Measurements from ENCODE around the gene ZBTB8A.
"Not testable (repeated sequence)": the region's sequence is repeated elsewhere in the genome, so short reads cannot be mapped to it uniquely, and the experiment has no call there.

The ZBTB8A gene

GRCh38 chr1:32549616-32550015, 10.4 kb downstream of the ZBTB8A start:
- no peak for DNase-seq (ENCODE audit: low read depth)
- no peak overlapping the region for H3K4me3 ChIP-seq (ENCODE audit: low read depth, low read length)
- TF ChIP-seq CTCF (conservative IDR thresholded peaks at IDR 0.05; ENCODE audit: low read depth, low read length) = no peak

- H3K4me3 ChIP-seq (ENCODE audit: low read depth, low read length) = no peak overlapping the region
- no peak for TF ChIP-seq CTCF (conservative IDR thresholded peaks at IDR 0.05; ENCODE audit: low read depth, low read length)
- no peak for DNase-seq (ENCODE audit: low read depth)
Measured at GRCh38 chr1:32554288-32554687, 15.1 kb downstream of the ZBTB8A start.

- not testable (repeated sequence) for H3K4me3 ChIP-seq (ENCODE audit: low read depth, low read length); DNase-seq (ENCODE audit: low read depth)
Measured at GRCh38 chr1:32557035-32557434, 17.8 kb downstream of the ZBTB8A start.

GRCh38 chr1:32557812-32558211, 18.6 kb downstream of the ZBTB8A start:
- no peak for TF ChIP-seq CTCF (conservative IDR thresholded peaks at IDR 0.05; ENCODE audit: low read depth, low read length)
- no peak overlapping the region for H3K4me3 ChIP-seq (ENCODE audit: low read depth, low read length)
- no peak for DNase-seq (ENCODE audit: low read depth)

GRCh38 chr1:32568929-32569328, 29.7 kb downstream of the ZBTB8A start:
- H3K4me3 ChIP-seq (ENCODE audit: low read depth, low read length) = no peak overlapping the region
- no peak for DNase-seq (ENCODE audit: low read depth)
- no peak for TF ChIP-seq CTCF (conservative IDR thresholded peaks at IDR 0.05; ENCODE audit: low read depth, low read length)

- no peak for TF ChIP-seq CTCF (conservative IDR thresholded peaks at IDR 0.05; ENCODE audit: low read depth, low read length)
- DNase-seq (ENCODE audit: low read depth) = no peak
- H3K4me3 ChIP-seq (ENCODE audit: low read depth, low read length) = no peak overlapping the region
Measured at GRCh38 chr1:32580348-32581017, 41.3 kb downstream of the ZBTB8A start.

GRCh38 chr1:32592943-32593342, 53.7 kb downstream of the ZBTB8A start:
- TF ChIP-seq CTCF (conservative IDR thresholded peaks at IDR 0.05; ENCODE audit: low read depth, low read length) = no peak
- no peak overlapping the region for H3K4me3 ChIP-seq (ENCODE audit: low read depth, low read length)
- DNase-seq (ENCODE audit: low read depth) = peak; percentile 23

Data from choroid plexus epithelial cell (primary cell).